ENCODE measurements around the gene TDRD3. TPM values are rescaled to one million over a fixed set of nuclear protein-coding genes. Genes with fewer than 3 reads are reported as not detected.

The TDRD3 gene
- total RNA-seq, 2 experiments from 2014 or later = 22.4 to 27.2 TPM

DNA sequence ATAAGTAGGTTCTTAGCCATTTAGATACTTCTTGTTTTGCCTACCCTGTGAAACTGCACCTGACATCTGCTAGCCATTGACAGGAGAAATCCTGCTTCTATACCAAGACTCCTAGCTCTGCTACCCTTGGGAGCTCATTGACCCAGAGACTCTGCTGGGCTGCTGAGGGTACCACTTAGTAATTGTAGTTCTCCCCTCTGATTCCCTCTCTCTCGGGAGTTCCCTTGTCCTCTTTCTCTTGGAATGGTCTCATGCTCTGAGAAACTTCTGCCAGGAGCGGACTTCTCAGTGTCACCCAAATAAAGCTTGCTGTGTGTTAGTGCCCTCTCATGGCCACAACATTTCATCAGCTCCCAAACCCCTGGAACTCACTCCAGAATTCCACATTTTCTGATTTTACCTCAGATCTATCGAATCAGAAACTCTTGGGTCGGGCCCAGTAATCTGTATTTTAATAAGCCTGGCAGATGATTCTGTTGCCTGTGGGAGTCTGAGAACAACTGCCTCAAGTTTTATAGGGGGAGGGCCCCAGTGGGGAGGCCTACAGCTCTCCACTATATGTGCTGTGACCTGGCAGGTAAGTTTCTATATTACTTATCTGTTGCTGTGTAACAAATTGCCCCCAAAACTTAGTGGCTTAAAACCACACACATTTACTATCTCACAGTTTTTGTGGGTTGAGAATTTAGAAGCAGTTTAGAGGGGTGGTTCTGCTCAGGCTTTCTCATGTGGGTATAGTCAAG lies 221.1 kb downstream of the TDRD3 start:
- no peak for DNase-seq
- Mint-ChIP-seq H3K27ac (no peak overlapping the region), H3K27me3 (peaks cover 10% of the 10 kb centered on the region), H3K36me3 (ENCODE audit: low read depth) (no peaks in the 10 kb centered on the region), H3K9me3 (no peaks in the 10 kb centered on the region), H3K4me3 (no peak overlapping the region), H3K4me1 (ENCODE audit: low read depth) (no peaks in the 10 kb centered on the region)
- H3K36me3 ChIP-seq (ENCODE audit: insufficient read depth, low read length) = no peaks in the 10 kb centered on the region
- TF ChIP-seq, protein P1, sequence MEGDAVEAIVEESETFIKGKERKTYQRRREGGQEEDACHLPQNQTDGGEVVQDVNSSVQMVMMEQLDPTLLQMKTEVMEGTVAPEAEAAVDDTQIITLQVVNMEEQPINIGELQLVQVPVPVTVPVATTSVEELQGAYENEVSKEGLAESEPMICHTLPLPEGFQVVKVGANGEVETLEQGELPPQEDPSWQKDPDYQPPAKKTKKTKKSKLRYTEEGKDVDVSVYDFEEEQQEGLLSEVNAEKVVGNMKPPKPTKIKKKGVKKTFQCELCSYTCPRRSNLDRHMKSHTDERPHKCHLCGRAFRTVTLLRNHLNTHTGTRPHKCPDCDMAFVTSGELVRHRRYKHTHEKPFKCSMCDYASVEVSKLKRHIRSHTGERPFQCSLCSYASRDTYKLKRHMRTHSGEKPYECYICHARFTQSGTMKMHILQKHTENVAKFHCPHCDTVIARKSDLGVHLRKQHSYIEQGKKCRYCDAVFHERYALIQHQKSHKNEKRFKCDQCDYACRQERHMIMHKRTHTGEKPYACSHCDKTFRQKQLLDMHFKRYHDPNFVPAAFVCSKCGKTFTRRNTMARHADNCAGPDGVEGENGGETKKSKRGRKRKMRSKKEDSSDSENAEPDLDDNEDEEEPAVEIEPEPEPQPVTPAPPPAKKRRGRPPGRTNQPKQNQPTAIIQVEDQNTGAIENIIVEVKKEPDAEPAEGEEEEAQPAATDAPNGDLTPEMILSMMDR (IDR thresholded peaks at IDR 0.05) = no peak
- ATAC-seq (ENCODE audit: poor library complexity) = no peak
- H3K4me3 ChIP-seq (ENCODE audit: low read length) = no peak overlapping the region
- CTCF ChIA-PET = no interaction called here
- POLR2A ChIA-PET = no interaction called here
- H3K9me3 ChIP-seq (ENCODE audit: control insufficient read depth in 1 of 2, insufficient read depth in 1 of 2, low read length in 2 of 2) = no peaks in the 10 kb centered on the region
- intact Hi-C loops (cut with DNase I, micrococcal nuclease) = no loop called here
- H3K27me3 ChIP-seq (ENCODE audit: control insufficient read depth in 1 of 2, insufficient read depth in 2 of 2, low read length in 2 of 2) = peaks cover 0 to under 1% of the 10 kb centered on the region in 2 experiments
- no peak overlapping the region for H3K27ac ChIP-seq (ENCODE audit: low read depth in 1 of 2, low read length in 2 of 2)
- H3K4me1 ChIP-seq (ENCODE audit: insufficient read depth, low read length) = no peaks in the 10 kb centered on the region

DNA sequence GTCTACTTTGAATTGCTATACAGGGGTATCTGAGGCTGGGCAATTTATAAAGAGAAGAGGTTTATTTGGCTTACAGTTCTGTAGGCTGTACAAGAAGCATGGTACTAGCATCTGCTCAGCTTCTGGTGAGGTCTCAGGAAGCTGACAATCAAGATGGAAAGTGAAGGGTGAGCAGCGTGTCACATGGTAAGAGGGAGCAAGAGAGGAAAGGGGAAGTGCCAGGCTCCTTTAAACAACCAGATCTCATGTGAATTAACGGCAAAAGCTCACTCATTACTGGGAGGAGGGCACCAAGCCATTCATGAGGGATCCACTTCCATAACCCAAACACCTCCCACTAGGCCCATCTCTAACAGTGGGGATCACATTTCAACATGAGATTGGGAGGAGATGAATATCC lies 222.4 kb downstream of the TDRD3 start:
- Histone ChIP-seq H3K27ac (ENCODE audit: low read depth in 1 of 2, low read length in 2 of 2) (no peak overlapping the region), H3K36me3 (ENCODE audit: insufficient read depth, low read length) (no peaks in the 10 kb centered on the region), H3K27me3 (ENCODE audit: control insufficient read depth in 1 of 2, insufficient read depth in 2 of 2, low read length in 2 of 2) (no peaks in the 10 kb centered on the region), H3K4me3 (ENCODE audit: low read length) (no peak overlapping the region), H3K9me3 (ENCODE audit: control insufficient read depth in 1 of 2, insufficient read depth in 1 of 2, low read length in 2 of 2) (no peaks in the 10 kb centered on the region), H3K4me1 (ENCODE audit: insufficient read depth, low read length) (no peaks in the 10 kb centered on the region)
- no peaks in the 10 kb centered on the region for H3K4me1 Mint-ChIP-seq (ENCODE audit: low read depth)
- ChIA-PET POLR2A (no interaction called here), CTCF (no interaction called here)
- TF ChIP-seq, protein P1 (IDR thresholded peaks at IDR 0.05) = no peak
- intact Hi-C loops (cut with DNase I, micrococcal nuclease) = no loop called here
- H3K4me3 Mint-ChIP-seq = no peak overlapping the region
- H3K27ac Mint-ChIP-seq = no peak overlapping the region
- peaks cover 15% of the 10 kb centered on the region for H3K27me3 Mint-ChIP-seq
- no peak for ATAC-seq (ENCODE audit: poor library complexity)
- no peaks in the 10 kb centered on the region for H3K9me3 Mint-ChIP-seq
- no peaks in the 10 kb centered on the region for H3K36me3 Mint-ChIP-seq (ENCODE audit: low read depth)
- no peak for DNase-seq

DNA sequence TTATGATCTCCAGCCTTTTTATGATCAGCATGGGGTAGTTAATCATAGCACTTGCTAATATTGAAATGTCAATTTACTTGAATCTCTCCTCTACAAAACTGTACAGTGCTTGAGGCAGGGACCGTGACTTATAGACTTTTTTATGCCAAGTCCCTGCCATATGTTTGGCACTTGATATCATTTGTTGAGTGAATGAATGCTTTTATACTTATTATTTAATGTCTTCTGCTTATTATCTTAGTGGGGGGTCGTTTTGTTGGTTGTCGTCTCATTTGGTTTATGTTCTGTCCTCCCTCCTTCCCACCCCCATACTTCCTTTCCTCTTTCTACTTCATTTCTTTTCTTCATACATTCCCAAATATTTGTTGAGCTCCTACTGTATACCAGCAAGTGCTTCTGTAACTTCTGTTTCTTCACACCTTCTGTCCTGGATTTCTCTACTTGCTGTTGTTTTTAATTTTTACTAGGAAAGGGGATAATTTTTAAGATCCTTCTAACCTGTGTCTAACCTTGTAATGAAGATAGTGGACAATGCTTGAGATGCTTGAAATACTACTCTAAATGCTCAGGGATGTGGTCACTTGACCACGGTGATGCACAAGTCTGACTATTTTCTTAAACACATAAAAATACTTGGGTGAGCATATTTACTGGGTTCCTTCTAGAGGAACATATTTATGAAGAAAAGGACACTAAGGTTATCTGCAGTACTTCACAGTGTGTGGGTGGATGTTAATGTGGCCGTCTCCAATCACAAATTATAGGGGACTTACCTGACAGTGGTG lies 223.8 kb downstream of the TDRD3 start:
- ChIA-PET CTCF (no interaction called here), POLR2A (no interaction called here)
- ATAC-seq (ENCODE audit: poor library complexity) (no peak), DNase-seq (no peak)
- Mint-ChIP-seq H3K4me3 (no peak overlapping the region), H3K36me3 (ENCODE audit: low read depth) (no peaks in the 10 kb centered on the region), H3K27me3 (peaks cover 23% of the 10 kb centered on the region), H3K27ac (no peak overlapping the region), H3K9me3 (no peaks in the 10 kb centered on the region), H3K4me1 (ENCODE audit: low read depth) (no peaks in the 10 kb centered on the region)
- H3K4me1 ChIP-seq (ENCODE audit: insufficient read depth, low read length) = no peaks in the 10 kb centered on the region
- no peak overlapping the region for H3K27ac ChIP-seq (ENCODE audit: low read depth in 1 of 2, low read length in 2 of 2)
- TF ChIP-seq, protein P1 (IDR thresholded peaks at IDR 0.05) = no peak
- intact Hi-C loops (cut with DNase I, micrococcal nuclease) = no loop called here
- H3K9me3 ChIP-seq (ENCODE audit: control insufficient read depth in 1 of 2, insufficient read depth in 1 of 2, low read length in 2 of 2) = no peaks in the 10 kb centered on the region
- H3K36me3 ChIP-seq (ENCODE audit: insufficient read depth, low read length) = no peaks in the 10 kb centered on the region
- no peak overlapping the region for H3K4me3 ChIP-seq (ENCODE audit: low read length)
- no peaks in the 10 kb centered on the region for H3K27me3 ChIP-seq (ENCODE audit: control insufficient read depth in 1 of 2, insufficient read depth in 2 of 2, low read length in 2 of 2)

Data from CD4-positive, alpha-beta T cell (primary cell).